IMR-90 (cell line): ENCODE data around the gene TRIM5.

Source experiments
- CTCF ChIP-seq: conservative IDR thresholded peaks from 2 replicates; pipeline ENCODE4 v1.5.1; 2012; ENCODE audit warnings: mild to moderate bottlenecking, low read depth, low read length, improper control_type of control experiment
- FOS ChIP-seq: fragments of 150-350 bp; IDR thresholded peaks from 2 replicates; pipeline ENCODE4 v1.6.1; 2016; ENCODE audit warnings: low read depth, low read length
- NFE2L2 ChIP-seq: fragments of 150-350 bp; IDR thresholded peaks from 2 replicates; pipeline ENCODE4 v1.6.1; 2016; ENCODE audit warnings: low read depth, mild to moderate bottlenecking, low read length
- RCOR1 ChIP-seq: IDR thresholded peaks from 2 replicates; pipeline ENCODE4 v1.6.1; 2012; ENCODE audit warnings: mild to moderate bottlenecking, low read length, improper control_type of control experiment; ENCODE audit not compliant: insufficient replicate concordance
- RFX5 ChIP-seq: IDR thresholded peaks from 2 replicates; pipeline ENCODE4 v1.8.0; 2012; ENCODE audit warnings: low read depth, mild to moderate bottlenecking, low read length, moderate library complexity

- TF ChIP-seq RCOR1 (no peak), FOS (no peak), NFE2L2 (no peak), CTCF (peak; percentile 40), RFX5 (no peak)
These were observed 27.6 kb upstream of the TRIM5 start for GRCh38 chr11:5712507-5712906.
